TTC549 (cell line): ENCODE measurements around the gene SKP2.
"Not testable (repeated sequence)": the region's sequence is repeated elsewhere in the genome, so short reads cannot be mapped to it uniquely, and the experiment has no call there.

ENCODE experiments used
- FAIRE-seq: peaks from 2 replicates; lab custom pipeline; 2012; peaks lifted over from hg19 to GRCh38; lab: Jason Lieb, UNC

SKP2 gene

GRCh38 chr5:36158144-36158543, 6.2 kb downstream of the SKP2 start:
- no peak for FAIRE-seq

GRCh38 chr5:36160617-36161016, 8.7 kb downstream of the SKP2 start:
- no peak for FAIRE-seq

- FAIRE-seq, result no peak
Measured at GRCh38 chr5:36161361-36161760, 9.4 kb downstream of the SKP2 start.

- no peak for FAIRE-seq
Measured at GRCh38 chr5:36162810-36163486, 11.0 kb downstream of the SKP2 start.

- FAIRE-seq, result no peak
Measured at GRCh38 chr5:36164461-36164860, 12.6 kb downstream of the SKP2 start.

DNA sequence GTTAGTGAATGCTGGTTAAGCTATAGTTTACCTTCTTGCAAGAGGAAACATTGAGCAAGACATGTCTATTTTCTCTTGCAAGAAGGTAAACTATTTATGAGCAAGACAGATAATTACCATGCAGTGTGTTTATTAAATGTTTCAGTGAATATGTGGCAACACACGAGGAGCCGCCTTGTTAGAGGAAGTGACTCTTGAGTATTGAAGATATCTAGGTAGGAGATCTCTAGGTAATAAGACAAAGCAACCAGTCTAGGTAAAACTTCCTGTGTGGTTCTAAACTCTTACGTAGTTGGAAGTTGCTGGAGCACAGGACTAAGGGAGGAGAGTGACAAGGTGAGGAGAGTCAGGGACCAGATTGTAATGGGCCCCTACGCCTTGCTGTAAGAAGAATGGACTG, 16.8 kb downstream of the SKP2 start:
- no peak for FAIRE-seq

- no peak for FAIRE-seq
Measured at GRCh38 chr5:36170832-36171424, 19.0 kb downstream of the SKP2 start.

- no peak for FAIRE-seq
Measured at GRCh38 chr5:36172599-36172998, 20.7 kb downstream of the SKP2 start.

GRCh38 chr5:36173426-36173825, 21.5 kb downstream of the SKP2 start:
- no peak for FAIRE-seq

DNA sequence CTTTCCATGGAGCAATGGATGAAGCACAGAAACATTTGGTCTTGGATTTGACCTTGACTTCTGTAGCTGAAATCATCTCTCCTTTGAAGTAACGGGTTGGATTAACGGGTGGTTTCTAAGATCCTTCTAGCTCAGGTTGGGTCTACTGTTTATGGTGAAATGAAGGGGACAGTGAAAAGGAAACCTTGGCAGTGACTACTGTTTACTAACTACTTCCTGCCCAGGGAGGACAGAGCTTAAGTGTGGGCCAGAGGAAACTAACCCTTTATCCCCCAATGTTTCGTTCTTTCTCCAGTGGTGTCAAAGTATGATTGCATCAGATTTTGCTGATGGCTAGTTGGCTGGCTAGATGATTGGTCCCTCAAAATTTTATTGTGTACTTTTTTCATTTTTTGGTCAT, 22.2 kb downstream of the SKP2 start:
- FAIRE-seq, result no peak

DNA sequence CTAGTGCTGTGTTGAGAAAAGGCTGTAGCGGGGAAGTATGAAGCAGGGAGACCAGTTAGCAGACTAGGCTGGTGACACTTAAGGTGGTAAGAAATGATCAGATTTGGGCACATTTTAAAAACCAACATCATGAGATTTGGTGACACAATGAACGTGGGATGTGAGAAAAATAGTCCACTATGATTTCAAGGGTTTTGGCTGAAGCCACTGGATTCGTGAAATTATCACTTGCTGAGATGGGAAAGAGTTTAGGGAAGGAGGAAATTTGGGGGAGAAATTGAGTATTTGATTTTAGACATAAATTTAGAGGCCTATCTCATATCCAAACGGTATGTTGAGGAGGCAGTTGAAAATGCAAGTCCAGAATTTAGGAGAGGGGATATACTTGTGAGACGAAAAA, 23.1 kb downstream of the SKP2 start:
- FAIRE-seq, result no peak

GRCh38 chr5:36177154-36177553, 25.2 kb downstream of the SKP2 start:
- FAIRE-seq, result no peak

- FAIRE-seq, result peak; percentile 17
Measured at GRCh38 chr5:36177715-36178523, 26.0 kb downstream of the SKP2 start.

- FAIRE-seq, result no peak
Measured at GRCh38 chr5:36178524-36178890, 26.6 kb downstream of the SKP2 start.

DNA sequence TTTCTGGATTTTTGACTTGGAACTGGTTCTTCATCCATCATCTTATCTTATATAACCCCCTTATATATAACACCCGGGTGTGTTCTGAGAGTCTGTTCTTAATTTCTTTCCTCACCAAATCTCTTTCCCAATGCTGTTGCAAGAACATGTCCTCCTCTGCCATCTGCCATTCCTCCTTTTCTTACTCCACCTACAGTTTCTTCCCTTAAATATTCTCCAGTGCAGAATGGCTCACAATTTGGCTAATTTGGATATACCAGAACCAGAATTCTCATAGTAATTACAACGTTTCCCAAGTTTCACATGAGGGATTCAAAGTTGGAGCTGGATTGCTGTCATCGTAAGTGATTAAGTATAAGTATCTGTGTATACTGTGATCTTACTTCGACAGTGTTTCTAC, 28.0 kb downstream of the SKP2 start:
- FAIRE-seq, result no peak

- no peak for FAIRE-seq
Measured at GRCh38 chr5:36180556-36181350, 28.8 kb downstream of the SKP2 start.

DNA sequence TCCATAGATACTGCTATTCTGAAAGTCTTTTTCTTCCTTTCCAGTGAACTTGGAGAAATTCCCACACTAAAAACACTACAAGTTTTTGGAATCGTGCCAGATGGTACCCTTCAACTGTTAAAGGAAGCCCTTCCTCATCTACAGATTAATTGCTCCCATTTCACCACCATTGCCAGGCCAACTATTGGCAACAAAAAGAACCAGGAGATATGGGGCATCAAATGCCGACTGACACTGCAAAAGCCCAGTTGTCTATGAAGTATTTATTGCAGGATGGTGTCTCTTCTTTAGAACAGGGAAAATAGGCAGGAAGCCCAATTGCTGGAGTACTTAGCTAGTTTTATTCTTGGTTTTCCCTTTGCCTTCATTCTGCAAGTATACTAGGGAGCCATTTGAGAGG, 29.9 kb downstream of the SKP2 start:
- no peak for FAIRE-seq

DNA sequence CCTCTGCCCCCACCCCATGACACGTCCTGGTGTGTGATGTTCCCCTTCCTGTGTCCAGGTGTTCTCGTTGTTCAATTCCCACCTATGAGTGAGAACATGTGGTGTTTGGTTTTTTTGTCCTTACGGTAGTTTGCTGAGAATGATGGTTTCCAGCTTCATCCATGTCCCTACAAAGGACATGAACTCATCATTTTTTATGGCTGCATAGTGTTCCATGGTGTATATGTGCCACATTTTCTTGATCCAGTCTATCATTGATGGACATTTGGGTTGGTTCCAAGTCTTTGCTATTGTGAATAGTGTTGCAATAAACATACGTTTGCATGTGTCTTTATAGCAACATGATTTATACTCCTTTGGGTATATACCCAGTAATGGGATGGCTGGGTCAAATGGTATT, 32.5 kb downstream of the SKP2 start:
- FAIRE-seq, result not testable (repeated sequence)

DNA sequence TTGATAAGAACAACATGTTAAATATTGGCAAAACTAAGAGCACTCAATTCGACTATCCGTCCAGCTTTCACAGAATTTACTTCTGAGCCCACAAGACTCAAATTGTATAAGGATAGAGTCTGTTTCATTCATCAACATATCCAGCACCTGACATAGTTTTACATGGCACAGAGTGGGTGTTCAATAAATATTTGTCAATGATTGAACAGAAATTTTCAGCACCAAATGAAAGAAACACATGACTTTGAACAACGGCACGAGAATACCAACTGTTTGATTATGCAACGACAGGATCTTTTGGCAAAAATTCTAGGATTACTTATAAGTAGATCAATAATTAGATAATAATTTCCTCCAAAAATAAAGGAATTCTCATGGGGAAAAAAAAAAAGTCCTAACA, 41.8 kb downstream of the SKP2 start:
- FAIRE-seq, result no peak

- no peak for FAIRE-seq
Measured at GRCh38 chr5:36198281-36198680, 46.4 kb downstream of the SKP2 start.

DNA sequence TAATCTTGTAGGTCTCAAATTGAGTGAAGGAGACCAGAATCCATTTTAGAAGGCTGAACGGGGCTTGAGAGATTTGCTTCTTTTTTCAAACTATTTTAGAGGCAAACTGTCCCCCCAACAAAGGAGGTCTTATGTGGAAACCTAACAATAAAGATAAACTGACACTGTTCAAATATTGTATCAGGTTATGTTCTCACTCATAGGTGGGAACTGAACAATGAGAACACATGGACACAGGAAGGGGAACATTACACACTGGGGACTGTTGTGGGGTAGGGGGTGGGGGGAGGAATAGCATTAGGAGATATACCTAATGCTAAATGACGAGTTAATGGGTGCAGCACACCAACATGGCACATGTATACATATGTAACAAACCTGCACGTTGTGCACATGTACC, 46.9 kb downstream of the SKP2 start:
- FAIRE-seq, result not testable (repeated sequence)

- no peak for FAIRE-seq
Measured at GRCh38 chr5:36199620-36200019, 47.7 kb downstream of the SKP2 start.

DNA sequence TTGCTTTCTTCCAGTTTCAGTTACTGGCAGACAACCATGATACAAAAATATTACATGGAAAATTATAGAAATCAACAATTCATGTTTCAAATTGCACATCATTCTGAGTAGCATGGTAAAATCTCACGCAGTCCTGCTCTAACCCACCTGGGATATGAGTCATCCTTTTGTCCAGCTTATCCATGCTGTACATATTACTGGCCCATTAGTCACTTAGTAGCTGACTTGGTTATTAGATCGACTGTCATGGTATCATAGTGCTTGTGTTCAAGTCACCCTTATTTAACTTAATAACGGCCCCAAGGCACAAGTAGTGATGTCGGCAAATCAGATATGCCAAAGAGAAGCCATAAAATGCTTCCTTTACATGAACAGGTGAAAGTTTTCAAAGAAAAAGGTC, 48.6 kb downstream of the SKP2 start:
- no peak for FAIRE-seq
